ENCODE measurements around the gene ETV3.
A peak's percentile ranks its signal among the peaks of the same experiment; 100 is the strongest.

Gene ETV3

DNA sequence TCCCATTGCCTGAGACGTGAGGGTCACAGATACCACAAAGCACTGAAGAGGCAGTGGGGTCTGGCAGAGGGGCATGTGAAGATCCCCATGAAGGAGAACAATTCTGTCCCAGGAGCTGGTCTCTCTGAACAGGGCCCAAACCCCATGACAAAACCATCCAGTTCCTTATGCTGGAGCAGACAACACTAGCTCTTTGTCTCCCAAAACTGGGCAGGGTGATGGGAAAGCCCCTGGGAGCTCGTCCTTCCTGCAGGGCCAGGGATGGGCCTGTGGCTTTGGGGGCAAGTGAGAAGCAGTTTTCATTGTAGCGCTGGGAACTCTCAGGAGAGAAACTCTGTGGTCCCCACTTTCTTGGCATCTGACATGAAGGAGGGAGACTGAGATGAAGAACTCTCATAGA, 47.4 kb downstream of the ETV3 start:
- DNase-seq (ENCODE audit: low read depth) = no peak

DNA sequence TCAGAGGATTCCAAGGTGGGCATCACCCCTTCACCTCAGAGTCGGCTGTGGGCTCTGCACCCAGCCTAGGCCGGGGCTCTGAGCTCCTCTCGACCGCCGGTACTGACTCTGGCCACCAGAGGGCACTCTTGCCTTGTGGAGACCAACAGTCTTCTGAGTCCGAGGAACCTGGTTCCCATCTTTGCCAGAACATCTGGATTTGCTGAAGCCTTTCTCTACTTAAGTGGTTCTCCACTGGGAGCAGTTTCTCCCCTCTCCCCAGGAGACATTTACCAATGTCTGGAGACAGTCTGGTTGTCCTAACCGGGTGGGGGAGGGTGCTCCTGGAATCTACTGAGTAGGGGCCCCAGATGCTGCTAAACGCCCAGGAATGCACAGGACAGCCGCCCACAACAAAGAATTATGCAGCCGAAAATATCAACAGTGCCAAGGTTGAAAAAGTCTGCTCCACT, 48.0 kb downstream of the ETV3 start:
- DNase-seq (ENCODE audit: low read depth) = peak; percentile 42

DNA sequence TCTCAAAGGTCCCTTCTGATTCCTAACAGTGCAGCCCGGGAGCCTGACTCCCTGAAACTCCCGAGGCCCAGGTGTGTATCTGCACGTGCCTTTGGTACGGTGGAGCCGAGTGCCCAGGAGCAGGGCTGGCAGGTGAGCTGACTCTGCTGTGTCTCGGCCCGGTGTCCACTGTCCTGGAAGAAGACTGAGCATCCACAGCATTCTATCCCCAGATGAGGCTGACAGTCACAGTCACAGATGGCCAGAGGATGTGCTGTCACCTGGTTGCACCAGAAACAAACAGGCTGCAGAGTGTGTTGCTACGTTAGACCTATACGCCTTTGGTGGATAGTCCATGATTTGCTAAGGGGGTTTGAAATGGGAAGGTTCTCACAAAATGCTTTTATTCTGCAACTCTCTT, 48.4 kb downstream of the ETV3 start:
- no peak for DNase-seq (ENCODE audit: low read depth)

DNA sequence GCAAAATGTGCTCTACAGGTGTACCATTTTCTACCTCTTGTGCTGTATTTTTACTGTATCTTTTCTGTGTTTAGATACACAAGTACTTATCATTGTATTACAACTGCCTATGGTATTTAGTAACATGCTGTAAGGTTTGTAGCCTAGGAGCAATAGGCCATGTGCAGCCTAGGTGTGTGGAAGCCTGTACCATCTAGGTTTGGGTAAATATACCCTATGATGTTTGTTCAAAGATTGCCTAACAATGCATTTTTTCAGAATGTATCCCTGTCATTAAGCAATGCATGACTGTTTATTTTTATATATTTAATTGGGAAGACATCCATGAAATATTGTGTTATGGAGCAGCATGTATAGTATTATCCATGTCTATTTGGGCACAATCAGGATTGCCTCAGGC, 49.6 kb downstream of the ETV3 start:
- DNase-seq (ENCODE audit: low read depth) = no peak

DNA sequence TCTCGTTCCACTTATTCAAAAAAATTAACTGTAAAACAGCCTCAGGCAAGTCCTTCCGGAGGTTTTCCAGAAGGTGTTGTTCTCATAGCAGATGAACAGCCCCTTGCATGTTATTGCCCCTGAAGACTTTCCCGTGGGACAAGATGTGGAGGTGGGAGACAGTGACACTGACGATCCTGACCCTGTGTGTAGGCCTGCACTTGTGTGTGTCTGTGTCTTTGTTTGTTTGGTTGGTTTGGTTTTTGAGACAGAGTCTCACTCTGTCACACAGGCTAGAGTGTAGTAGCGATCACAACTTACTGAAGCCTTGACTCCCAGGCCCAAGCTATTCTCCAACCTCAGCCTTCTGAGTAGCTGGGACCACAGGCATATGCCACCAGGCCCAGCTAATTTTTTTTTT, 51.2 kb downstream of the ETV3 start:
- no peak for DNase-seq (ENCODE audit: low read depth)

DNA sequence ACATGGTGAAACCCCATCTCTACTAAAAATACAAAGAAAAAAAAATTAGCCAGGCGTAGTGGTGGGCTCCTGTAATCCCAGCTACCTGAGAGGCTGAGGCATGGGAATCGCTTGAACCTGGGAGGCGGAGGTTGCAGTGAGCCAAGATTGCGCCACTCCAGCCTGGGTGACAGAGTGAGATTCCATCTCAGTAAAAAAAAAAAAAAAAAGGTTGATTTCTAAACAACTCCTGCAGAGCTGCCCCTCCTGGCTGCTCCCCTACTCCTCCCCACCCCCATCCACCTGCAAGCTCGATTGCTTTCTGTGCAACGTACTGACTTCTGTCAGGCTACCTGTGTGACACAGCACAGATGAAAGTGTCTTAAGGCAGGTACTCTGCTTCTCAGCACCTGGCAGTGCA, 51.9 kb downstream of the ETV3 start:
- DNase-seq (ENCODE audit: low read depth) = no peak

DNA sequence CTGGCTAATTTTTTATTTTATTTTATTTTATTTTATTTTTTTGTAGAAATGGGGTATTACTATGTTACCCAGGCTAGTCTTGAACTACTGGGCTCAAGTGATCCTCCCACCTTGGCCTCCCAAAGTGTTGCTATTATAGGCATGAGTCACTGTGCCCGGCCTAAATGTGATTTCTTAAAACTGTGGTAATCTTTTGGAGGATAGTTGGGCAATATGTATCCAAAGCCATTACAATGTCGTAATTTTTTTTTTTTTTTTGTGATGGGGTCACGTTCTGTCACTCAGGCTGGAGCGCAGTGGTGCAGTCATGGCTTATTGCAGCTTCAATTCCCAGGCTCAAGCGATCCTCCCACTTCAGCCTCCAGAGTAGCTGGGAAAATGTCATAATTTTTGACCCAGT, 52.8 kb downstream of the ETV3 start:
- DNase-seq (ENCODE audit: low read depth) = no peak

DNA sequence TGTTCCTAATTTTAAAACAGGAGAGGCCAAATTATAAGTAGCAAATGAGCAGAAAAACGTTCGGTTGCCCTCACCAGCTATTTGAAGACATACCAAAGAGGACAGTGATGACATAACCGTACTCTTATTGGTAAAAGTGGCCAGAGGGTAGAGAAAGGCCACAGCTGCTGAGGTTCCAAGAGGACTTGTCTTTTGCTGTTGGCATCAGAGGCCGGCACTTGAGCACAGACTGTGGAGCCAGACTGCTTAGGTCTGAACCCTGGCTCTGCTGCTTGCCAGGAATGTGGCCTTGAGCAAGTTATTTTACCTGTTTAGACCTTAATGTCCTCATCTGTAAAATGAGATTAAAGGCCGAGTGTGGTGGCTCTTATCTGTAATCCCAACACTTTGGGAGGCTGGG, 53.5 kb downstream of the ETV3 start:
- no peak for DNase-seq (ENCODE audit: low read depth)

DNA sequence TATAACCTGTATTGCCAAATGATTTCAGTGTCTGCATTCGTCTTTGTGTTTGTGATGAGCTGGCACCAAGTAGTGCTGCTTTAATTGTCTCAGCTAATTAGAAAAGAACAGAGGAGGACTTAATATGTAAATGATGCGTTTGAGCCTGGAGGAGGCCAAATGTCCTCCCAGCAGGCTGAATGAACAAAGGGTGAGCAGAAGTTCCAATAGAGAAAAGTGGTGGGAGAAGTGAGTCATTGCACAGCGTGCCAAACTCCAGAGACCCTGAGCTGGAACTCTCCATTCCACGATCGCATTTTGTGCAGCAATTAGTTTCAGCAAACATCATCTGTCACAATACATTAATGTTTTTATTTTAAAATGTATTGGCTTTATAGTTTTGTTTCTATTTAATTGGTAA, 56.5 kb downstream of the ETV3 start:
- no peak for DNase-seq (ENCODE audit: low read depth)

DNA sequence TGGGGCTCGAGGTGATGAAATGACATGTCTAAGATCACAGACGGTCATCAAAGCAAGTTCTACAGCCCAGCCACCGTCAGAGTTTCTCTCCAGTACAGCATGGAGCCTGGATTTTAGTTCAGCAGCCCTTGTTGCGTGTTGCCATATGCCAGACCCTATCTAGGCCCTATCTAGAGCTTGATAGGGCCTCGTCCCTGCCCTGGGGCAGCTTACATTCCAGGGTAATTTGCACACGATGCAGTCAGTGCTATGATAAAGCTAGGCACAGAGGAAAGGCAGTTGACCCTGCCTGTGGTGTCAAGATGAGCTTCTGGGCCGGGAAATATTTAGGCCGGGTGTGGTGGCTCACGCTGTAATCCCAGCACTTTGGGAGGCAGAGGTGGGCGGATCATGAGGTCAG, 57.5 kb downstream of the ETV3 start:
- no peak for DNase-seq (ENCODE audit: low read depth)

DNA sequence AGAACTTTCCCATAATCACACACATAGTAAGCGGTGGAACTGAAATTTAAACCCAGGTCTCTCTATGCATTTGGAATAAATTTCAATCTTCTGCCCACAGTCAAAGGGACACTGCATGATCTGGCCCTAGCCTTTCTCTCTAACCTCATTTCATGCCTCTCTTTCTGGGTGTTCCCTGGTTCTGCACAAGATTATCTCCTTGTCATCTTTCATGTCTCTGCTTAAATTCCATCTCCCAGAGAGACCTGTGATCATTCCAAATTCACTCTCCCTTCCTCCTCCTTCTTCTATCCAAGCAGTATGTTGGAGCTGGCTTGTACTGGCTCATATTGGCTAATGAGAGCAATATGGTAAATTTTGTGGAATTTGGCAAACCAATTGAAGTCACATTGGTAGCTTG, 60.8 kb downstream of the ETV3 start:
- DNase-seq (ENCODE audit: low read depth) = no peak

DNA sequence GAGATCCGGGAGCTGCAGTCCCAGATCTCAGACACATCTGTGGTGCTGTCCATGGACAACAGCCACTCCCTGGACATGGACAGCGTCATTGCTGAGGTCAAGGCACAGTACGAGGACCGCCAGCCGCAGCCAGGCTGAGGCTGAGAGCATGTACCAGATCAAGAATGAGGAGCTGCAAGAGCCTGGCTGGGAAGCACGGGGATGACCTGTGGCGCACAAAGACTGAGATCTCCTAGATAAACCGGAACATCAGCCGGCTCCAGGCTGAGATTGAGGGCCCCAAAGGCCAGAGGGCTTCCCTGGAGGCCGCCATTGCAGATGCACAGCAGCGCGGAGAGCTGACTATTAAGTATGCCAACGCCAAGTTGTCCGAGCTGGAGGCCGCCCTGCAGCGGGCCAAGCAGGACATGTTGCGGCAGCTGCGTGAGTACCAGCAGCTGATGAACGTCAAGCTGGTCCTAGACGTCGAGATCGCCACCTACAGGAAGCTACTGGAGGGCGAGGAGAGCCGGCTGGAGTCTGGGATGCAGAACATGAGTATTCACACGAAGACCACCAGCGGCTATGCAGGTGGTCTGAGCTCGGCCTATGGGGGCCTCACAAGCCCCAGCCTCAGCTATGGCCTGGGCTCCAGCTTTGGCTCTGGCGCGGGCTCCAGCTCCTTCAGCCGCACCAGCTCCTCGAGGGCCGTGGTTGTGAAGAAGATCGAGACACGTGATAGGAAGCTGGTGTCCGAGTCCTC, 64.1 kb downstream of the ETV3 start:
- no peak for DNase-seq (ENCODE audit: low read depth)
